Left ventricle myocardium inferior (tissue), 1 donor: ENCODE data around the gene RABGGTB. TPM values are rescaled to one million over a fixed set of nuclear protein-coding genes. Genes with fewer than 3 reads are reported as not detected.

Experiments
- DNase-seq: peaks from one replicate; pipeline ENCODE4 v3.0.0-alpha.2; 2020
- H3K27ac ChIP-seq: fragments of 200-600 bp; replicated peaks from 2 replicates; pipeline ENCODE4 v1.8.0; 2021
- H3K27me3 ChIP-seq: fragments of 200-600 bp; 2 replicates; pipeline ENCODE4 v1.8.0; 2021; ENCODE audit warnings: low read depth
- H3K36me3 ChIP-seq: fragments of 200-600 bp; 2 replicates; pipeline ENCODE4 v1.8.0; 2021
- H3K4me1 ChIP-seq: fragments of 200-600 bp; 2 replicates; pipeline ENCODE4 v1.8.0; 2021
- H3K4me3 ChIP-seq: fragments of 200-600 bp; 2 replicates; pipeline ENCODE4 v1.8.0; 2021; ENCODE audit warnings: mild to moderate bottlenecking, moderate library complexity
- H3K9me3 ChIP-seq: fragments of 200-600 bp; replicated peaks from 2 replicates; pipeline ENCODE4 v1.8.0; 2021
- intact Hi-C: fragments of 100-400 bp; cut with micrococcal nuclease; formaldehyde crosslinking; loops from one replicate; pipeline ENCODE4 v1.11.0; 2022
- total RNA-seq: library from RNA; stranded (reverse); fragmentation: NEBNext Ultra II Directional; extraction: Animal tissue kit (Norgen Biotek cat#: 25700); gene quantifications from one replicate; pipeline ENCODE4 v1.2.1, GENCODE V29; 2021
- TF ChIP-seq, protein P1 (sequence below): fragments of 200-600 bp; IDR thresholded peaks from 2 replicates; pipeline ENCODE4 v1.8.0; 2021; ENCODE audit warnings: antibody characterized with exemption, mild to moderate bottlenecking, borderline replicate concordance
- donor health status: DM: no; HTN: yes; CAD: no; lungs with severe emphysema.

RABGGTB gene
- total RNA-seq, 1 donor from 2014 or later: 64.4 TPM

- peaks cover 51% of the 10 kb centered on the region for H3K4me1 ChIP-seq
- no peaks in the 10 kb centered on the region for H3K9me3 ChIP-seq
- intact Hi-C loops: no loop called here
- peaks cover 77% of the 10 kb centered on the region for H3K36me3 ChIP-seq
- H3K27ac ChIP-seq: no peak overlapping the region
- DNase-seq: no peak
- TF ChIP-seq, protein P1, sequence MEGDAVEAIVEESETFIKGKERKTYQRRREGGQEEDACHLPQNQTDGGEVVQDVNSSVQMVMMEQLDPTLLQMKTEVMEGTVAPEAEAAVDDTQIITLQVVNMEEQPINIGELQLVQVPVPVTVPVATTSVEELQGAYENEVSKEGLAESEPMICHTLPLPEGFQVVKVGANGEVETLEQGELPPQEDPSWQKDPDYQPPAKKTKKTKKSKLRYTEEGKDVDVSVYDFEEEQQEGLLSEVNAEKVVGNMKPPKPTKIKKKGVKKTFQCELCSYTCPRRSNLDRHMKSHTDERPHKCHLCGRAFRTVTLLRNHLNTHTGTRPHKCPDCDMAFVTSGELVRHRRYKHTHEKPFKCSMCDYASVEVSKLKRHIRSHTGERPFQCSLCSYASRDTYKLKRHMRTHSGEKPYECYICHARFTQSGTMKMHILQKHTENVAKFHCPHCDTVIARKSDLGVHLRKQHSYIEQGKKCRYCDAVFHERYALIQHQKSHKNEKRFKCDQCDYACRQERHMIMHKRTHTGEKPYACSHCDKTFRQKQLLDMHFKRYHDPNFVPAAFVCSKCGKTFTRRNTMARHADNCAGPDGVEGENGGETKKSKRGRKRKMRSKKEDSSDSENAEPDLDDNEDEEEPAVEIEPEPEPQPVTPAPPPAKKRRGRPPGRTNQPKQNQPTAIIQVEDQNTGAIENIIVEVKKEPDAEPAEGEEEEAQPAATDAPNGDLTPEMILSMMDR: no peak
- H3K4me3 ChIP-seq: no peak overlapping the region
- no peaks in the 10 kb centered on the region for H3K27me3 ChIP-seq
Measured at GRCh38 chr1:75792091-75792490, 6.0 kb downstream of the RABGGTB start.

- intact Hi-C loops: no loop called here
Measured at GRCh38 chr1:75794382-75794781, 8.3 kb downstream of the RABGGTB start.

DNA sequence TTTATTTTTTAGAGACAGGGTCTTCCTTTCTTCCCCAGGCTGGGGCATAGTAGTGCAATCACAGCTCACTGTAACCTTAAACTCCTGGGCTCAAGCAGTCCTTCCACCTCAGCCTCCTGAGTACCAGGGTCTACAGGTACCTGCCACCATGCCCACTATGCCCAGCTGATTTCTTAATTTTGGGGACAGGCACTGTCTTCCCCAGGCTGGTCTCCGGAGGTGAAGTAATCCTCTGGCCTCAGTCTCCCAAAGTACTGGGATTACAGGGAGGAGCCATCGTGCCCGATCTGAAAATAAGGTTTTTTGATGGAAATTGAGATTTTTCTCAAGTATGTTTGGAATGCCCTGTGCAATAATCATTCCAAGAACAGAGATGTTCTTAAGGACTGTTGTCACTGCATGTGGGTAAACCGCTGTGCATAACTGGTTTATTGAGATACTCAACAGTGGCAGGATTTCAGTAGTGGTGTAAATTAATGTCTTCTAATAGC lies 9.7 kb downstream of the RABGGTB start:
- H3K27ac ChIP-seq: no peak overlapping the region
- H3K9me3 ChIP-seq: no peaks in the 10 kb centered on the region
- H3K4me3 ChIP-seq: no peak overlapping the region
- peaks cover 14% of the 10 kb centered on the region for H3K4me1 ChIP-seq
- intact Hi-C loops: no loop called here
- no peaks in the 10 kb centered on the region for H3K27me3 ChIP-seq
- TF ChIP-seq, protein P1: no peak
- H3K36me3 ChIP-seq: peaks cover 79% of the 10 kb centered on the region
- DNase-seq: no peak

More at GRCh38 chr1:75794382-75794781, 8.3 kb downstream of the RABGGTB start:
- Histone ChIP-seq H3K27me3 (no peaks in the 10 kb centered on the region), H3K4me3 (no peak overlapping the region), H3K4me1 (peaks cover 28% of the 10 kb centered on the region), H3K36me3 (peaks cover 93% of the 10 kb centered on the region), H3K9me3 (no peaks in the 10 kb centered on the region), H3K27ac (no peak overlapping the region)
- no peak for DNase-seq
- TF ChIP-seq, protein P1: no peak

DNA sequence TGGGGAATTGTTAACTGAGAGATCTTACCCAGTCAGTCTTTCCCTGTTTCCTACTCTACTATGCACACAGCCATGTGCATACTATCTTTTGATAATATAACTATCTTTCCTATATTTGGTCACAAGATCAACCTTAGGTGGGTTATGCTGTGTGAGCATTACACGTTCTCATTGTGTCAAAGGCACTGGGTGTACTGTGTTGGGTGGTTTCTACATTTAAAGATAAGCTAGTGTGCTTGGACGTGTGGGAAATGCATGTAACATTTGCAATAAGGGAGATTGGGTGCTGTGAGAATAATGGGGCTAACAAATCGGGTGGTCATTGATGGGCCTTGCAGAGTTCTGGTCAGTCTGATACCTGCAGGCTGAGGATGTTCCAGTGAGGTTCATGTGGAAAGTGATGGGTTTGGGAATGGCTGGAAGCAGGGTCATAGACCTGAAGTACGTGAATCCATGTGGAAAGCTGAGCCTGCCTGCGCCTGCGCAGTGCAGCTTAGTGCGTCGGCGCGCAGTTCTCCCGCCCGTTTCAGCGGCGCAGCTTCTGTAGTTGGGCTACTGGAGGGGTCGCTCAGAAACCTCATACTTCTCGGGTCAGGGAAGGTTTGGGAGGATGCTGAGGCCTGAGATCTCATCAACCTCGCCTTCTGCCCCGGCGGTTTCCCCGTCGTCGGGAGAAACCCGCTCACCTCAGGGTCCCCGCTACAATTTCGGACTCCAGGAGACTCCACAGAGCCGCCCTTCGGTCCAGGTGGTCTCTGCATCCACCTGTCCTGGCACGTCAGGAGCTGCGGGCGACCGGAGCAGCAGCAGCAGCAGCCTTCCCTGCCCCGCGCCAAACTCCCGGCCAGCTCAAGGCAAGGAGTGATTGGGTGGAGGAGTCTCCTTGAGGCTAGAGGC lies 10.6 kb downstream of the RABGGTB start, which contains the start of gene MSH4:
Gene MSH4 (plus strand): TSS at position 507 of the 897 bp plus-strand sequence. CDS start 104 bp downstream, at position 611.
- intact Hi-C loops: no loop called here
- H3K36me3 ChIP-seq: peaks cover 70% of the 10 kb centered on the region
- no peak within 1 kb of the TSS for H3K4me3 ChIP-seq

GRCh38 chr1:75797273-75797588 lies 11.2 kb downstream of the RABGGTB start:
- Histone ChIP-seq H3K36me3 (peaks cover 64% of the 10 kb centered on the region), H3K27me3 (no peaks in the 10 kb centered on the region), H3K4me1 (peaks cover under 1% of the 10 kb centered on the region), H3K4me3 (no peak overlapping the region), H3K9me3 (no peaks in the 10 kb centered on the region), H3K27ac (no peak overlapping the region)
- TF ChIP-seq, protein P1: no peak
- intact Hi-C loops: no loop called here
- DNase-seq: no peak

More for the DNA sequence above, 10.6 kb downstream of the RABGGTB start, which contains the start of gene MSH4:
- no peaks in the 10 kb centered on the region for H3K27me3 ChIP-seq
- no peak within 1 kb of the TSS for H3K27ac ChIP-seq
- no peak for DNase-seq
- TF ChIP-seq, protein P1: no peak
- H3K4me1 ChIP-seq: peaks cover 7% of the 10 kb centered on the region
- H3K9me3 ChIP-seq: no peaks in the 10 kb centered on the region
